Muscle of back (tissue), 13 donors: ENCODE measurements around the gene SPTBN1. TPM values are rescaled to one million over a fixed set of nuclear protein-coding genes. Genes with fewer than 3 reads are reported as not detected.

Experiments used
- DNase-seq, 3 donors: peaks; one replicate each; pipeline versions ENCODE4 v3.0.0 to v3.0.0-alpha.2; 2013
- long read RNA-seq, 9 donors: transcript quantifications; one replicate each; lab custom pipeline, GENCODE V29; 2026
- polyA plus RNA-seq, 10 donors: library from polyadenylated mRNA; unstranded; fragments of 120-200 nt; gene quantifications; one replicate each; pipeline ENCODE4 v1.2.1, GENCODE V29; 2013; ENCODE audit not compliant: insufficient read length in 10 of 10

The SPTBN1 gene
- polyA plus RNA-seq, result 100 to 1,000 TPM; 223 to 358 (median 266) TPM
- long read RNA-seq, donor 1, transcript SPTBN1-204 (4 exons, 3,332 nt), result major isoform, 7 of 26 reads
- long read RNA-seq, donor 1, partial matches to known transcripts, result 19 of 26 reads
- long read RNA-seq, donor 1, other reads (novel, unspliced or antisense), result 0 of 26 reads
- long read RNA-seq, donor 2, transcript SPTBN1-204 (4 exons, 3,332 nt), result major isoform, 9 of 10 reads
- long read RNA-seq, donor 2, partial matches to known transcripts, result 0 of 10 reads
- long read RNA-seq, donor 2, other reads (novel, unspliced or antisense), result 0 of 10 reads
- long read RNA-seq, donor 3, result 0 reads
- long read RNA-seq, donor 4, transcript SPTBN1-204 (4 exons, 3,332 nt), result major isoform, 5 of 17 reads
- long read RNA-seq, donor 4, partial matches to known transcripts, result 11 of 17 reads
- long read RNA-seq, donor 4, other reads (novel, unspliced or antisense), result 0 of 17 reads
- long read RNA-seq, donor 5, transcript SPTBN1-204 (4 exons, 3,332 nt), result major isoform, 13 of 84 reads
- long read RNA-seq, donor 5, partial matches to known transcripts, result 71 of 84 reads
- long read RNA-seq, donor 5, other reads (novel, unspliced or antisense), result 0 of 84 reads
- long read RNA-seq, donor 6, transcript SPTBN1-204 (4 exons, 3,332 nt), result major isoform, 12 of 39 reads
- long read RNA-seq, donor 6, partial matches to known transcripts, result 27 of 39 reads
- long read RNA-seq, donor 6, other reads (novel, unspliced or antisense), result 0 of 39 reads
- long read RNA-seq, donor 7, transcript SPTBN1-204 (4 exons, 3,332 nt), result major isoform, 13 of 39 reads
- long read RNA-seq, donor 7, partial matches to known transcripts, result 24 of 39 reads
- long read RNA-seq, donor 7, other reads (novel, unspliced or antisense), result 0 of 39 reads
- long read RNA-seq, donor 8, transcript SPTBN1-204 (4 exons, 3,332 nt), result major isoform, 10 of 15 reads
- long read RNA-seq, donor 8, partial matches to known transcripts, result 5 of 15 reads
- long read RNA-seq, donor 8, other reads (novel, unspliced or antisense), result 0 of 15 reads
- long read RNA-seq, donor 9, result 0 reads

- peak; percentile 90 to 97 (median 95) for DNase-seq
Observed at GRCh38 chr2:54455563-54456361, at the start of gene SPTBN1. Gene SPTBN1, plus strand, starts transcription at chr2:54456327. Its CDS starts 70,092 bp downstream, at chr2:54526419.

DNA sequence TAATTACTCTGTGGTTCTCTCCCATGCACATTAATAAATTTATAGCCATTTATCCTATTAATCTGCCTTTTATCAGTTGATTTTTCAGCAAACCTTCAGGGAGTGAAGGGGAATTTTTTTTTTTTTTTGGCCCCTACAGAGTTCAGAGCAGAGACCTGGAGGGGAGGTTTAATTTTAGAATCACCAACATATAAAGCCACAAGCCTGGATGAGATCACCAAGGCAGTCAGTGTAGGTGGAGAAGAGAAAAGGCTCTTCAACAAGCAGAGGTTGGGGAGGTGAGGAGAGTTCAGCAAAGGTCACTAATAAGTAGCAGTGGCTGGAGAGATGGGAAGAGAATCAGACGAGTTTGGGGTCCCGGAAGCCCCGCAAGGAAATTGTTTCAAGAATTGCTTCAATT is 48.4 kb upstream of the SPTBN1 start:
- no peak for DNase-seq

DNA sequence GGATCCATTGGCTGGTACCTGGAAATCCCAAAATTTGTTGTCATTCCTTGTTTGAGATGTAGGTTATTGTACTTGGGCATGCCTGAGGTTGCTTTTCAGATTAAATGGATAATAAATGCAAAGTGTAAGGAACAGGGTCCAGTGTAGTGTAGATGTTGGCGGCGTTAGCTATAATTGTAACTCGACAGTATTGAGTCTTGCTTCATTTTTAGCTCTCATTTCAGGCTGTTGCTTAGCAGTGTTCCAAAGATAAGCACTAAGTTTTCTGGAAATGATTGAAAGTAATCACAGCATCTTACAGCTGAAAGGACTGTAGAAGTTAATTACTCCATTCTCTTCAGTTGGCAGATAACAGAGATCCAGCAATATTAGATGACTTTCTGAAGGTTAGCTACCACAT is 47.8 kb upstream of the SPTBN1 start:
- DNase-seq, result no peak

- peak in 1 of 3 donors; percentile 78 for DNase-seq
Observed at GRCh38 chr2:54409752-54410151, 46.4 kb upstream of the SPTBN1 start.

DNA sequence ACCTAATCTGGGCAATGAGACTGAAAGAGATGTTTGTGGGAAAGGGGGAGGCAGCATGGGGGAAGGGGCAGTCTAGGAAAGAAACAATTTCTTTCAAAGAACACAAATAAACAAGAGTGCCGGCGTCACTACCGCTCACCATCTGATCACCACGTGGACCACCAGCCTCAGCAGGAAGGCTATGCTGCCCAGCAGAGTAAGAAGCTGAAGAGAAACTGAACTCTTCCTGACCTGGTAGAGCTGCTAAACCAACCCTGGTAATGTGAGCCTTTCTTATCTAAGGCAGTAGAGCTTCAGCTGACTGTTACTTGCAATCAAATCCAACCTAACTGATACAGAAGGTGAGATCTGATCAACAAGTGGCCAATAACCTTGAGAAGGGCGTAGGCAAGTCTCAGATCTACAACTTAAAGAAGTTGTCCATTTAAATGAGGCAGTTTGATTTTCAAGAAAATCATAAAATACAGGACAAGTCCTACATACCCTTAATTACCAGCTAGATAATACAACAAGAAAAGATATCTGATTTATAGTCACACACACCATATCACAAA is 44.2 kb upstream of the SPTBN1 start:
- DNase-seq, result no peak

GRCh38 chr2:54416166-54416813 is 39.8 kb upstream of the SPTBN1 start:
- no peak for DNase-seq

DNA sequence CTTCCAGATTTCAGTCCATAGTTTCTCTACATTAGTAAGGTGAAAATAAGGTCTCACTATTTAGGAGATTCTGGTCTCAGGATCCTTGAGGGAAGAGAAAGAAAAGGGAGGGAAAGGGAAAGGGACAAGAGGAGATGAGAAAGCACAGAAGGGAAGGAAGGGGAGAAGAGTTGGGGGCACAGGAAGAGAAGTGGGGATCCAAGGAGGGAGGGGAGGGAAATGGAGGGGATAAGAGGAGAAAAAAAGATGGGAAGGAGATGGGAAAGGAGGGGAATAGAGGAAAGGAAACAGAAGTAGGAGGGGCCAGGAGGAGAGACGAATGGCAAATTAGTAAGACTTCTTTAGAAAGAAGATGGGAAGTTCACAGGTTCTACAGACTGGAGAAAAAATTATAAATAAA is 39.2 kb upstream of the SPTBN1 start:
- no peak for DNase-seq

DNA sequence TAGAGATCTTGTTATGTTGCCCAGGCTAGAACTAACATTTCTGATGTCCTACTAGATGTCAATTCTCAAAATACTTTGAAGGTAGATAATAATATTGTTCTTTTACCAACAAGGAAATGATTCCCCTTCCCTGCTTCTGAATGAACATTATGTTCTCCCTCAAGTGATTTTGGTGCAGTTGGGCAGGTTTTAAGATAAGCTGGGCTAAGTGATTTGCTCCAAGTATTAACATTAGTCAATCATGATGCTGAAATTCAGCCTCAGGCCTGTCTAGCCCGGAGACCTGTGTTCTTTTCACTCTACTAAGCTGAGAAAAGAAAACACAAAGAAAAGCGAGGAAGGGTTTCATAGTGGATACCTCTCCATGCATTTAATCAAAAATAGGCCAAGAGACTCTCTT is 38.5 kb upstream of the SPTBN1 start:
- no peak for DNase-seq

DNA sequence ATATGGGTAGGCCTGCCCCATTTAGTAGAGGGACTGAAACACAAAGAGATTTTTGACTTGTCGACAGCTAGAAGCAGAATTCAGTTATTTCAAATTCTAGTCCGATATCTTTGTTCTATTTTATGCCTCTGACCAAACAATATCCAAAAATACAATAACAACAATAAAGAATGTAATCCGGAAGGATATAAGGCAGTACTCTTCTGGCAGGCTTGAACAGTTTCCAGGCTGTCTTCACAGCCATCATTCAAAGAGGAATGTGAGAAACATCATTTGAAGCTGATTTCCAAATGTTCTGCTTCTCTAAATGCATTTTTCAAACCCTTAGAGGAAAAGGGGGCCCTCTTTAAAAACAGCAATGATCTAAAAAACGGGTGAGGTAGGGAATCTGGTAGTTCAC is 36.7 kb upstream of the SPTBN1 start:
- peak in 1 of 3 donors; percentile 86 for DNase-seq

DNA sequence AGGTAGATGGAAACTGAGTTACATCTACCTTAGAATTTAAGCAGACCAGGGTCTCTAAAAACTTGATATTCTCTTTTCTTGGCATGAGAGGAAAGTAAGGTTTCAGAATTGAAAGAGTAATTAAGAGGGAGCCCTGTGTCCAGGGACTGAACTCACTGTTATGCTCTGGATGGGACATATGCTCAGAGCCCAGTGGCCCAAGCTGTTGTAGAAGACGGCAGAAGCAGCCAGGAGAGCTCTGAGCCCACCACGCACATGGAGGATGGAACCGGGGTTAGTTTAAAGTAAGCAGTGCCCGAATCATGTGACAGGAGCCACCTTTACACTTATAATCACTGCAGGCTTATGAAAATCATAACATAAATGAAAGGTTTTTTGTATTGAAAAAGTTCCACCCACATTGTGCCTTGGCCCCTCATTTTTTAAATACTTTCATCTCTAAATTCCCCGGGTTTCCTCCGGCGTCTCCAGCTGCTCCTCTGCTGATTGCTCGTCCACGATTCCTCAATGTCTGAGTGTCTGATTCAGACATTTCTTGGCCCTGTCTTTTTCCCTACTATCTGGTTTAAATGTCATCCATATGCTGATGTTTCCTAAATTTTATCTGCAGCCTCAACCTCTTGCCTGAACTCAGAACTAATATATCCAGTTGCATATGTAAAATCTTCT is 36.1 kb upstream of the SPTBN1 start:
- DNase-seq, result peak in 1 of 3 donors; percentile 76

DNA sequence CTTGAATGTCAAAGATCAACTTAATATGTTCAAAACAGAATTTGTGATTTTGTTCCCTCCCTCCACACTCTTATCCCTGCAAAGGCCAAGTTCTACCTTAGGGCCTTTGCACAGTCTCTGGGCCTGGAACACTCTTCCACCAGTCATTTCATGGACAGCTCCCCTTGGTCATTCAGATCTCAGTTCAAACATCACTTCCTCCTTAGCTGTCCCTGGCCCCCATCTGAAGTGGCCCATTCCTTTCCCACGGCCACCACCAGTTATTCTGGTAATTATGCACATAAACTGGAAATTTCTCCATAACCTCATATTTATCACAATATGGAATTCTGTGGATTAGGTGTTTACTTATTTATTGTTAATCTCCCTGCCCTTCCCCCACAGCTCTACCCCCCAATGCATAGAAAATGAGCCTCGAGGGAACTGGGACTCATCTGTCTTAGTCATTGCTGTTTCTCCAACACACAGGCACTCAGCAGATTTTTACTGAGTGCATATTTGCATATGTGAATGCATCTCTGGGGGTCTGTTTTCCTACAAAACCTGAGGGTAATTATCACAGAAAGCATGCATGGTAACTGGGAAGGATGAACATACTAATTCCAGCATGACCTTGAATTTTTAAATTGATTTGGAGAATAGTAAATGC is 35.5 kb upstream of the SPTBN1 start:
- no peak for DNase-seq

- DNase-seq, result no peak
Observed at GRCh38 chr2:54422072-54422581, 34.0 kb upstream of the SPTBN1 start.

DNA sequence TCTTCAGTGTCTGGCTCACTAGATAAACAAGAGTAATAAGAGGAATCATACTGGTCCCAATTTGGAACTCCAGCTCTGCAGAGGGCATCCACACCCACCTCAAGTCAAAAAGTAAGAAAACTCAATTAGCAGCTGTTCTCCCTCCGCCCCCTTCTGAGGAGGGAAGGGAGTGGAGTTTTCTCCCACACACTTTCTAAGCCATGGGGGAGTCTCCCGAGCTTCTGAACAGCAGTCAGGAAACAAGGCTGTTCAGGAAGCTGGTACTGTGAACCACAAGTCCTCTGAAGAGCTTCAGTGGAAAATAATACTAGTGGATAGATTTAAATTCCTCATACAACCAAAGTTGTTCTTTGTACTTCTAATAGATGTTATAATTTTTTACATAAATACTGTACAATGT is 32.9 kb upstream of the SPTBN1 start:
- no peak for DNase-seq

GRCh38 chr2:54424555-54425163 is 31.5 kb upstream of the SPTBN1 start:
- DNase-seq, result no peak

- peak; percentile 76 to 94 (median 85) for DNase-seq
Observed at GRCh38 chr2:54428108-54428831, 27.9 kb upstream of the SPTBN1 start.

DNA sequence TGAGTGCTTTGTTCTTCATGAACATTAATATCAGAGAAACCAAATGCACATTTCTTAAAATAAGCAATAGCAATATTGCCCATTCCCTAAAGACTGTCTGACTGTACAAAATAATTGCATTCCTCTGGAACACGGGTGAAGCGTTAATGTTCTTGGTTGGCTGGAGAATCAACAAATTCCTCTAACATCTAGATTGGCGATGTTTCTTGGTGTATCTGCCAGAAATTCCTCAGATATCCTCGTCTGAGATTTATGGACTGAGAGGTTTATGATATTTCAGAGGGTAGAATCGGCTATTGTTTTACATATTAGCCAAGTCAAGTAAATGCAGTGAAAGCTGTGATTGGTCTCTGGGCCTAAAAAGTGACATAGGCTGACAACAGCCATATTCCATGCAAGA is 27.1 kb upstream of the SPTBN1 start:
- peak; percentile 68 to 88 (median 75) for DNase-seq

- DNase-seq, result peak in 1 of 3 donors; percentile 49
Observed at GRCh38 chr2:54429811-54430551, 26.1 kb upstream of the SPTBN1 start.
